ENCODE results near the gene DNAJC6. TPM values are rescaled to one million over a fixed set of nuclear protein-coding genes. Genes with fewer than 3 reads are reported as not detected.

DNAJC6 gene
- polyA plus RNA-seq, 1 experiment: 0.09 TPM

DNA sequence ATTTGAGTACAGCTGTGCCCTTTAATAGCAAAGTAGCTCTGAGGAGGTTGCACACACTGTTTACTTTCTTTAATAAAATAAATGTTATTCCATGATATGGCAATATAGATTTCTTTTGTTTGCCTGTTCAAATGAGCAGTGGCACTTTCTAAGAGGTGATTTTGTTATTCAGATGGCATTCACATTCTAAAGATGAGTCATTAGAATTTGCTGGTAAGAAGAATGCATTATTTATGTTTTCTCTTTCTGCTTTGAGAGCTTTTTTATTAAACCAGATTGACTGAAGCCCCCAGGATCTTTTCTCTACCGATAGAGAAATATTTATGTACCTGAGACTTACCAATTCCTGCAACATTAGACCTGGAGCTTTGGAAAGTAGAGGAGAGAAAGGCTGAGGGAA lies 100.0 kb downstream of the DNAJC6 start:
- Histone ChIP-seq H3K27ac (ENCODE audit: low read depth, low read length) (no peak overlapping the region), H3K4me3 (ENCODE audit: low read depth, low read length) (no peak overlapping the region), H3K9me3 (ENCODE audit: control insufficient read depth, insufficient read depth, low read length) (no peaks in the 10 kb centered on the region), H3K27me3 (ENCODE audit: control insufficient read depth, insufficient read depth, low read length) (peaks cover 2% of the 10 kb centered on the region)
- ChIA-PET CTCF (no interaction called here), POLR2A (no interaction called here)
- TF ChIP-seq, protein P1, sequence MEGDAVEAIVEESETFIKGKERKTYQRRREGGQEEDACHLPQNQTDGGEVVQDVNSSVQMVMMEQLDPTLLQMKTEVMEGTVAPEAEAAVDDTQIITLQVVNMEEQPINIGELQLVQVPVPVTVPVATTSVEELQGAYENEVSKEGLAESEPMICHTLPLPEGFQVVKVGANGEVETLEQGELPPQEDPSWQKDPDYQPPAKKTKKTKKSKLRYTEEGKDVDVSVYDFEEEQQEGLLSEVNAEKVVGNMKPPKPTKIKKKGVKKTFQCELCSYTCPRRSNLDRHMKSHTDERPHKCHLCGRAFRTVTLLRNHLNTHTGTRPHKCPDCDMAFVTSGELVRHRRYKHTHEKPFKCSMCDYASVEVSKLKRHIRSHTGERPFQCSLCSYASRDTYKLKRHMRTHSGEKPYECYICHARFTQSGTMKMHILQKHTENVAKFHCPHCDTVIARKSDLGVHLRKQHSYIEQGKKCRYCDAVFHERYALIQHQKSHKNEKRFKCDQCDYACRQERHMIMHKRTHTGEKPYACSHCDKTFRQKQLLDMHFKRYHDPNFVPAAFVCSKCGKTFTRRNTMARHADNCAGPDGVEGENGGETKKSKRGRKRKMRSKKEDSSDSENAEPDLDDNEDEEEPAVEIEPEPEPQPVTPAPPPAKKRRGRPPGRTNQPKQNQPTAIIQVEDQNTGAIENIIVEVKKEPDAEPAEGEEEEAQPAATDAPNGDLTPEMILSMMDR (IDR thresholded peaks at IDR 0.05; ENCODE audit: low read depth, low read length): no peak
- DNase-seq (ENCODE audit: low read depth, low spot score): no peak

DNA sequence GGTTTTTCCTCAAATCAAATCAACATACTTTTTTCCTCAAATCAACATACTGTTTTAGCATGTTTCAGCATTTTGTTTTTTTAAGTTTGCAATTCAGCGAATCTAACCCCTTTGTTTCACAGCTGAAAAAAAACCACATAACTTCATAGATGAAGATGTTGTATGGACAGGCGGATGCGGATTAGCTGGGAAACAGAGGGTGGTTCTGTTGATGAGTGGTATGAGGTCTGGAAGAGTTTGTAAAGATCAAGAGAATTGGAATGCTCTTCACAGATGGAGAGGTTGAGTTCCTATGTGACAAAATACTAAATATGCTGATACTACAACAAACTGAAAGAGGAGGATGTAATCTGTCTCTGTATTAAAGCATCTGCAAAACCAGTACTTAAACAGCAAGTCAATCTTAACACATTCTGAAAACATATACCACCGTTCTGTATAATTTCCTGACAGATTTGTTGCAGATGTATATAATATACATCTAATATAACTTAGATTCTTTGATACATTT lies 100.5 kb downstream of the DNAJC6 start:
- TF ChIP-seq, protein P1 (IDR thresholded peaks at IDR 0.05; ENCODE audit: low read depth, low read length): no peak
- Histone ChIP-seq H3K27me3 (ENCODE audit: control insufficient read depth, insufficient read depth, low read length) (peaks cover 2% of the 10 kb centered on the region), H3K27ac (ENCODE audit: low read depth, low read length) (no peak overlapping the region), H3K4me3 (ENCODE audit: low read depth, low read length) (no peak overlapping the region), H3K9me3 (ENCODE audit: control insufficient read depth, insufficient read depth, low read length) (no peaks in the 10 kb centered on the region)
- no peak for DNase-seq (ENCODE audit: low read depth, low spot score)
- ChIA-PET POLR2A (no interaction called here), CTCF (no interaction called here)

DNA sequence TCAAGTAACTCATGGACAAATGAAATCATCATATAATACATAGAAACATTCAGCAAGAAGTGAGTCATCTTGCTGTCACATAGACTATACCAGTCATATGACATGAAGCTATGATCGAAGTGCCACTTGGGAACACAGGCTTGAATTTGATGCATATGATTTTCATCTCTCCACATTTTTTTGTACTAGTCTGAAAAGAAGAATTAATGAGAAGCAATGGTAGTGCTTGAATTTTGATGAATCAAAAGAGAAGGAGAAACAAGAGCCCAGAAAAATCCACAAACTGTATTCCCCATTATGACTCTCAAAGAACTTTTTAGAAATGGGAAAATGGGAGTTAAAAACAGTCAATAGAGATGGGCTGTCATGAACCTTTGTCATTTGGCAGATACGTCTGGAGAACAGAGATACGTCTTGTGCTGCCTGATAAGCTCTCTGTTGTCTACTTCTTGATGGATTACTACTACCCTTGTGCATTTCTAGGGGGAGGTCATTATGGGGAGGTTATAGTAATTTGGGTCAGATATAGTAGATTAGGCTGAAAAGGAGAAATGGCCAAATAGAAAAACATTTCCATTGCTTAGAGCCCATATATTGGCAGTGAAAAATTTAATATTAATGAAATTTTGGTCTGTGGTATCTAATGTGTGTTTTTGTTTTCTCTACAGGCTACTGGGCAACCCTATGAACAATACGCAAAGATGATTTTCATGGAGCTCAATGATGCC lies 103.1 kb downstream of the DNAJC6 start:
- TF ChIP-seq, protein P1 (IDR thresholded peaks at IDR 0.05; ENCODE audit: low read depth, low read length): no peak
- POLR2A ChIA-PET: no interaction called here
- DNase-seq (ENCODE audit: low read depth, low spot score): no peak
- Histone ChIP-seq H3K4me3 (ENCODE audit: low read depth, low read length) (no peak overlapping the region), H3K27ac (ENCODE audit: low read depth, low read length) (no peak overlapping the region), H3K9me3 (ENCODE audit: control insufficient read depth, insufficient read depth, low read length) (no peaks in the 10 kb centered on the region), H3K27me3 (ENCODE audit: control insufficient read depth, insufficient read depth, low read length) (no peaks in the 10 kb centered on the region)
- CTCF ChIA-PET: no interaction called here

DNA sequence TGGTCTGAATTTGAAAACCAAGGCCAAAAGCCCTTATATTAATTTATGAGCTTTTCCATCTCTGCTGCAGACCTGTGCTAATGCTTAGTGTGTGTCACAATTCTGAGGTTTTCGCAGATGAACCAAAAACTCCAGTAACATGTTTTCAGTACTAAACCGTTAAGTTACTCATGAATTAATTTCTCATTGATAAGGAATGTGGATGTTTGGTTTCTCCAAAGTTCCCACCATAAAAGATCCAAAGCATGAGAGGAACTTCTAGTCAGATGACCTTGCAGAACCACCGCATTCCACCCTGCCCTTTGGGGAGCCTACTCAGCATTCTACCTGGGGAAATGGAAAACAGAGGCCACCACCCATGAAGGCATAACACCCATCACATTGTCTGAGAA lies 103.6 kb downstream of the DNAJC6 start:
- H3K27me3 ChIP-seq (ENCODE audit: control insufficient read depth, insufficient read depth, low read length): no peaks in the 10 kb centered on the region
- no peak overlapping the region for H3K4me3 ChIP-seq (ENCODE audit: low read depth, low read length)
- TF ChIP-seq, protein P1 (IDR thresholded peaks at IDR 0.05; ENCODE audit: low read depth, low read length): no peak
- no peak for DNase-seq (ENCODE audit: low read depth, low spot score)
- no peaks in the 10 kb centered on the region for H3K9me3 ChIP-seq (ENCODE audit: control insufficient read depth, insufficient read depth, low read length)
- ChIA-PET CTCF (no interaction called here), POLR2A (no interaction called here)
- no peak overlapping the region for H3K27ac ChIP-seq (ENCODE audit: low read depth, low read length)

DNA sequence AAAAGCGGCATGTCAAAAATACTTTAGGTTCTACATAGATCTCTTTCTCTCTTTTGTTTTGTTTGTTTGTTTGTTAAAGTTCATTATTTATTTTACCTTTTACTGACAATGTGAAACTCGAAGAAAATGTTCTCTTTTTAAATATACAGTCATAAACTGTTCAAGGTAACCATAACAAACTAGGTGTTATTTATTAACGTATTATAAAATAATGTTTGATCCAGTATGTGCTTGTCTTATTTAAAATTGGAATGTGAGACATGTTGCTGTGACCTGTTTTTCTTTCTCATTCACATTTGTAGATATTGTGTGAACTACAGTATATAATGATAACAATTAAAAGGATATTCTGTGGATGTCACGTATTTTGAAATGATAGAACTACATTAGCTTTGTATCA lies 105.2 kb downstream of the DNAJC6 start:
- TF ChIP-seq, protein P1 (IDR thresholded peaks at IDR 0.05; ENCODE audit: low read depth, low read length): no peak
- no peak for DNase-seq (ENCODE audit: low read depth, low spot score)
- ChIA-PET POLR2A (no interaction called here), CTCF (no interaction called here)
- Histone ChIP-seq H3K9me3 (ENCODE audit: control insufficient read depth, insufficient read depth, low read length) (no peaks in the 10 kb centered on the region), H3K4me3 (ENCODE audit: low read depth, low read length) (no peak overlapping the region), H3K27ac (ENCODE audit: low read depth, low read length) (no peak overlapping the region), H3K27me3 (ENCODE audit: control insufficient read depth, insufficient read depth, low read length) (no peaks in the 10 kb centered on the region)

Data from AG04450 (cell line).